22Rv1 (cell line): ENCODE measurements around the gene POU2F1.

Source experiments
- ZFX ChIP-seq: fragments of 450-650 bp; IDR thresholded peaks from 2 replicates; pipeline ENCODE4 v1.6.1; 2017; ENCODE audit warnings: antibody characterized with exemption, borderline replicate concordance
- TF ChIP-seq, protein P1 (sequence below): fragments of 450-650 bp; IDR thresholded peaks from 2 replicates; pipeline ENCODE4 v1.5.1; 2017; ENCODE audit warnings: mild to moderate bottlenecking

DNA sequence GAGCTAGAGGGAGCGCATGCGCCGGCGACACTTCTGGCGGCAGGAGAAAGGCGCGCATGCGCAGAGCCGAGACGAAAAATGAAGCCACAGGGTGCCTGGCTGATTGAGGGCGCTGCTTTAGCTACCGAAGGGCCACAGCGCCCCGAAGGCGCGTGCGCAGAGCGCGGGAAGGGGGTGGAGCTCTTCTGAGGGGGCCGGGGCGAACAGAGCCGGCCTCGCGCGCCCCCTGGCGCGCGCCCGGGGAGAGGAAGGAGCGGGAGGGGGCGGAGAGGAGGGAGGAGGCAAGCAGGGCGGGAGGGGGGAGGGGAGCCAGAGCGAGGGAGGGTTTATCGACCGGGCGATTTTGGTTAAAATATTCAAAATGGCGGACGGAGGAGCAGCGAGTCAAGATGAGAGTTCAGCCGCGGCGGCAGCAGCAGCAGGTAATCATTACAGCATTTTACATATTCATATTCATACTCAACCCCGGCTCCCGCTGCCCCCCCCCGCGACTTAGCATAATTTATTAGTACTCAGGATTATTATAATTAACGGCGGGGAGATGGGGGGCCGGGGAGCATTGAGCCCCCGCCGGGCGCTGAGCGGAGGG, at the start of gene POU2F1:
- TF ChIP-seq, protein P1, sequence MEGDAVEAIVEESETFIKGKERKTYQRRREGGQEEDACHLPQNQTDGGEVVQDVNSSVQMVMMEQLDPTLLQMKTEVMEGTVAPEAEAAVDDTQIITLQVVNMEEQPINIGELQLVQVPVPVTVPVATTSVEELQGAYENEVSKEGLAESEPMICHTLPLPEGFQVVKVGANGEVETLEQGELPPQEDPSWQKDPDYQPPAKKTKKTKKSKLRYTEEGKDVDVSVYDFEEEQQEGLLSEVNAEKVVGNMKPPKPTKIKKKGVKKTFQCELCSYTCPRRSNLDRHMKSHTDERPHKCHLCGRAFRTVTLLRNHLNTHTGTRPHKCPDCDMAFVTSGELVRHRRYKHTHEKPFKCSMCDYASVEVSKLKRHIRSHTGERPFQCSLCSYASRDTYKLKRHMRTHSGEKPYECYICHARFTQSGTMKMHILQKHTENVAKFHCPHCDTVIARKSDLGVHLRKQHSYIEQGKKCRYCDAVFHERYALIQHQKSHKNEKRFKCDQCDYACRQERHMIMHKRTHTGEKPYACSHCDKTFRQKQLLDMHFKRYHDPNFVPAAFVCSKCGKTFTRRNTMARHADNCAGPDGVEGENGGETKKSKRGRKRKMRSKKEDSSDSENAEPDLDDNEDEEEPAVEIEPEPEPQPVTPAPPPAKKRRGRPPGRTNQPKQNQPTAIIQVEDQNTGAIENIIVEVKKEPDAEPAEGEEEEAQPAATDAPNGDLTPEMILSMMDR: peak; percentile 95
- no peak for TF ChIP-seq ZFX
